GM19324 (cell line): ENCODE measurements around the gene LIPA.
"Not testable (repeated sequence)": the region's sequence is repeated elsewhere in the genome, so short reads cannot be mapped to it uniquely, and the experiment has no call there.

Experiments
- ATAC-seq: cut with Tn5 transposase; IDR thresholded peaks from one replicate; pipeline ENCODE4 v1.9.1; 2021; ENCODE audit warnings: mild to moderate bottlenecking, moderate library complexity; ENCODE audit not compliant: unreplicated experiment, low FRiP score

LIPA gene

DNA sequence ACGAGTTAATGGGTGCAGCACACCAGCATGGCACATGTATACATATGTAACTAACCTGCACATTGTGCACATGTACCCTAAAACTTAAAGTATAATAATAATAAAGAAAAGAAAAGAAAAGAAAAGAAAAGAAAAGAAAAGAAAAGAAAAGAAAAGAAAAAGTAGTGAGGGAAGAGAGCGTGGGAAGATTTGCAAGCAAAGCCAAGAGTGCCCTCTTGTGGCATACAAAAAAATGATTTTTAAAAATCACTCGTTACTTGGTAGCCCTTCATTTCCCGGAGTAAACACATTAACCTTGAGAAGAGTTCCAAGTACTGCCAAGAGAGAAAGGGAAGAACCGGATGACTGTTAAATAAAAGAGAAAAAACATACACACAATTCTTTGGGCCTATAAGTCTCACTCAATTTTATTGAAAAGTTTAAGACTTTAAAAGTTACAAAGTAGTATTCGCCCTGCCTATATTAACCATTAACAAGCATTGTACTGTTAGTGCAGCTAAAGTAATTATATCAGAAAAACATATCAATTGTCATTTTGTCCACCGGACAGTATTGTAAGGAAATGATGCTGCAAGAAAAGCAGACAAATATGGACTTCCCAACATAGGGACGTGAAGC is 38.3 kb downstream of the LIPA start:
- ATAC-seq = no peak

DNA sequence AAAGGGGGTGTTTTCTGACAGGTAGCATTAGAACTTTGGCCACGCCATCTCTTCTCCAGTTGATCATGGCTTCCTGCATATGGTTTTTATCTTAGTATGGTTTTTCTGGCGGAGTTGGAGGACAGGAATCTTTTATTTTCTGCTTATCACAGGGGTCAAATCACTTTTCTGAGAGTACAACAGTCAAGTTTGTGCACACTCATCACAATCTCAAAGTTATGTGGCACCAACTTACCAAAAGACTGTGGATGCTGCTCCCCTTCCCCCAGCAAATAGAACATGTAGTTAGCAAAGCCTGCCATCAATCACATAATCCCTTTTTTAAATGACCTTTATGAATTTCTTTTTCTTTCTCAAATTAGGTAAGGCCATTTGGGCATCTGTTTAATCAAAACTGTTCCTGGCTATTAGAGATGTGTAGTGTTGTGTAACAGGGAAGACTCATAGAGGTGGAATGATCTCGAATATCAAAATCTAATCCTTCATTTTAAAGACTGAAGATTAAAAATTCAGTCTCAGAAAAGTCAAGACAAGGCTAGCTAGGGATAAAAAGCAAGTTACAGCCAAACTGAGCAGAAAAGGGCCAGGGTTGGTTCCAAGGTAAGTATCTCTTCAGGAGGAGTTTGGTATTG is 40.7 kb downstream of the LIPA start:
- ATAC-seq = no peak

DNA sequence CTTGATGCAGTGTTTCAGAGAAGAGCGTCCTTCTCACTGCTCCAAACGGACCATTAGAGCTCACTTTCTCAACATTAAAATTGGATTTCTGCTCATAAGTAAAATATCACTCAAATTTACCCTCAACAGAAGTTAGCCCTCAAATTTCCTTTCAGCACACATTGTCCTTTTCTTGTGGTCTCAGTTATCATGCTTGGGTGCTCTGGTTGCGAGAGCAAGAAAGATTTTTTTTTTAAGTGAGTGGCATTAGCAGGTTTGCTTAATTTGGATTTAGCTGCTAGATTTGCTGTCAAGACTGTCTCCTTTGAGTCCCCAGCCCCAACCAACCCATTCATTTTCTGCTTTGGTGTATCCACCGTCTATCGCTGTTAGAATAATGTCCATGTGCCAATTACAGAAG is 41.9 kb downstream of the LIPA start:
- no peak for ATAC-seq

DNA sequence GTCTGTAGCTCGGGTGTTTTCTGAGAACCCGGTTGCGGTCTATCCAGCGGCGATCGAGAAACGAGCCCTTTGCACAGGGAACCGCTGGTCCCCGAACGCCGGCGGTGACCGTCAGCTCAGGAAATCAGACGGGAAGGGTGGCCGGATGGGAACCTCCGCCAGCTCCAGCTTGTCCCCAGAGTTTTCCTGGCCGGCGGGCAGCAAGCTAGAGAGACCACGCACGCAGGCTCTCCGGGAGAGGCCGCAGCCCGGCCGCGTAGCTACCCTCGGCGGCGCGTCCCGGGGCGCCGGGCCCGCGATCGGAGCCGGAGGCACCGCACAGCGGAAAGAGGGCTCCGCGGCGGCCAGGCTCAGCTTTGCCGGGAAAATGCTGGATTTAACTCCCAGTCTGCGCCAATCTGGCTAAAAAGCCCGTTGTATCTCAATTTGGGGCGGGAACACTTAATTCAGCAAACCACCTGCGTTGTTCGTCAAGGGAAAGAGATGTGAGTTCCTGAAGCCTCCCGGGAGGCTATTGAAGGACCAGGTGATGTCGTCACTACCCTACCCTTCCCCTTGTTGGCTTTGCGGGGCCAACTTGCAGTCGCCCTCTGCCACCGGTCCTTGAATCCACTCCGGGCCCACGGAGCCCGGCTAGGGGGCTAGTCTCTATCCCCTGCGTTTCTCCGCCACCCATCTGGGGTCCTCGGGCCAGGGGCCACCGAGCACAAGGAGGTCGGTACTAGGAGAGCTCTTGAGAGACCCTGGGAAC is 43.6 kb downstream of the LIPA start:
- no peak for ATAC-seq

DNA sequence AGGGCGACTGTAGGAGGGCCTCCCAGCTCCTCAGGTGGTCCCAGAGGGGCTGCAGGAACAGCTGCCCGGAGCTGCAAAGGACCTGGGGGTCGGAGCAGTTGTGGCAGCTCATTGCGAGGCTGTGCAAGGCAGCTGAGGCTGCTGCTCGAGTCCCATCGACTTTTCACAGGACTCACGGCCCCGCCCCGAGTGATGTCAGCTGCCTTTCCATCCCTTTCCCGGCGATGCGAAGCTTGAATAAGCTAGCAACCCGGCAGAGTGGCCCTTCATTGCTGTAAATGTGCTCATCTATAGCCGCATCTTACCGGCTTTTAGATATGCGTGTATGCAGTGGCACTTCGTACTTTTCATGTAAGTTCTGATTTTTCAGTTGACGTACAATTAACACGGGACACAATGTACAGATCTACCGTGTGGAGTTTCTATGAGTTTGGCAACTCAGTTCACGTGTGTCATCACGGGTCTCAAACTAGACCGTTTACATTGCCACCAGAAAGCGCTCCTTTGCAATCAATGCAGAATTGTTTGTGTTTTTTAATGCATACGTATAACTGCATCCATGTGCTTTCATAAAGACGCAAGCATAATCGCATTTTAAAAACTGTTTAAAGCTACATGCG is 44.3 kb downstream of the LIPA start, which contains the start of gene CH25H:
TSS of gene CH25H (minus strand) at position 137 of the 620 bp plus-strand sequence. CDS start at position 112, 25 bp downstream.
- no peak for ATAC-seq

DNA sequence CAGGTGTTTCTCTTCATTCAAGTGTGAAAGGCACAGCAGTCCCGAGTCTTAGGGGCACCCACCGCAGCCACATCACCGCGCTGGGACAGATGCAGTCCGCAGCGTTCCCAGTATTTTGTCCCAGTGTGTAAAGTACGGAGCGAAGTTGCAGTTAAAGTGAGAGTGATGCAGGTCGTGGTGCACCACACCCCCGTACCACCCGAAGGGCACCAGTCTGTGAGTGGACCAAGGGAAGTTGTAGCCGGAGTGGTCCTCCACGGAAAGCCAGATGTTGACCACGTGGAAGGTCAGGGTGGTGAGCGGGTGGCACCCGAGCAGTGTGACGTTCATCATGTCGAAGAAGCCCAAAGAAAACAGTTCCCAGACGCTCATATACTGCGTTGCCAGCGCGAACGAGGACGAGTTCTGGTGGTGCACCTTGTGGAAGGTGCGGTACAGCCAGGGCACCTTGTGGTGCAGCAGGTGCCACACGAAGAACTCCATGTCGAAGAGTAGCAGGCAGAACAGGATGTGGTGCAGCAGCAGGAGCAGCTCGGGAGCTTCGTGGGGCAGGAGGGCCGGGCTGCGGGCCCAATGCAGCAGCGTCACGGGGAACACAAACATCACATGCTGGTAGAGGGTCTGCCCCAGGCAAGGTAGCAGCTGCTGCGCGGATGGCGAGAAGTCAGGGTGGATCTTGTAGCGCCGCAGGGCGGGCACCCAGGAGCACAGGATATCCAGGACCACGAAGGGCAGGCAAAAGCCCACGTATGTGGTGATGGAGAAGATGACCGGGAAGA is 45.0 kb downstream of the LIPA start:
- ATAC-seq = no peak

DNA sequence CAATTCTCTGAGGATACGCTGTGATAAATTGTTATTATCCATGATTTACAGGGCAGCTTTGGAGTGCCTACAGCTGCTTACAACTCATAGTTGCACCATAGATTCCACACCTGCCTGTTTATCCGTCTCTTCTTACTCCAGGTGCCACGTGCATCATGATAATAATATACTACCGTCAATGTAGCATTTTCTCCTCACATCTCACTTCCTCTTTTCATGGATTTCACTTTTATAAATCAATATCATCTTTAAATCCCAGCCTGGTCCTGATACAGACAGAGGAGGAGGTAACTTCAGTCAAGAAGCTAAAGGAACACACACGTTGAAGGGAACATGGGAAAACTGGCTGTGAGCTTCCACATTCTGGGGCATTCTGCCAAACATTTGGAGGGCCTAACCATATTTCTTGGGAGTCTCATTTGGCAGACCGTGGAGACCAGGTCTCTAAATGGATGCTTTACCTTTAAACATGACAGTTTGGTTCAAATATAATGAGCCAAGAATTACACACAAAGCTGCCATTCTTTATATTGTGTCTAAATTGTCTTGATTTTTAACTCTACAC is 46.9 kb downstream of the LIPA start:
- no peak for ATAC-seq

DNA sequence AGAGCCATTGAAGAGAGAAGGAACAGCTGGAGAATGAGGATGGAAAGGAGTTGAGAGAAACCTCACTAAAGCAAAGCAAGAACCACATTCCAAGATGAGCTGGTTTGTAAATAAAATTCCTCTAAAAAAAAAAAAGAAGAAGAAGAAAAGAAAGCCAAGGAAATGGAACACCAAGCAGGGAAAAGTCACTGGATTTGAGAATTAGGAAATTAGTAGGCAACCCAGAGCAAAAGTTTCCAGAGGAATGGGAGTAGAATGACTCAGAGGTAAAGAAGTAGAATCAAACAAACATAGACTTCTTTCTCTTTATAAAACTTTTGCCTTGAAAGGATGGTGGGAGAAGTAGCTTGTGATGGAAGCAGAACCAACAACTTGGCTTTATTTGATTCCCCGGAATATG is 48.3 kb downstream of the LIPA start:
- ATAC-seq = no peak

DNA sequence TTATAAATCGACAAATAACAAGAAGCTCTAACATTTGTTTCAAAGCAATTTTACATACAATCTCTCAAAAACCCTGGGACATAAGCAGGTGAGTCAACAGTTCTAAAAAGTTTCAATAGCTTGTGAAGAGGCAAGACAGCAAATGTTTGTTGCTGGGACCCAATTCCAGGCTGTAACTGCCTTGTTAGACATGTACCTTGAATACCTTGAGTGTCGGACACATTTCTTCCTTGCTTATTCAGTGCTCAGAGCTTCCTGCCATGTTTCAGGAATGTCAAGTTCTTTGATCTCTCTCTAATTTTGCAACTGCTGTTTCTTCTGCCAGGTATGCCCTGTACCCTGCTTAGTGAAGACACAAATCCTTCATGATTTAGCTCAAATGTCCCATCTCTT is 49.5 kb downstream of the LIPA start:
- no peak for ATAC-seq

DNA sequence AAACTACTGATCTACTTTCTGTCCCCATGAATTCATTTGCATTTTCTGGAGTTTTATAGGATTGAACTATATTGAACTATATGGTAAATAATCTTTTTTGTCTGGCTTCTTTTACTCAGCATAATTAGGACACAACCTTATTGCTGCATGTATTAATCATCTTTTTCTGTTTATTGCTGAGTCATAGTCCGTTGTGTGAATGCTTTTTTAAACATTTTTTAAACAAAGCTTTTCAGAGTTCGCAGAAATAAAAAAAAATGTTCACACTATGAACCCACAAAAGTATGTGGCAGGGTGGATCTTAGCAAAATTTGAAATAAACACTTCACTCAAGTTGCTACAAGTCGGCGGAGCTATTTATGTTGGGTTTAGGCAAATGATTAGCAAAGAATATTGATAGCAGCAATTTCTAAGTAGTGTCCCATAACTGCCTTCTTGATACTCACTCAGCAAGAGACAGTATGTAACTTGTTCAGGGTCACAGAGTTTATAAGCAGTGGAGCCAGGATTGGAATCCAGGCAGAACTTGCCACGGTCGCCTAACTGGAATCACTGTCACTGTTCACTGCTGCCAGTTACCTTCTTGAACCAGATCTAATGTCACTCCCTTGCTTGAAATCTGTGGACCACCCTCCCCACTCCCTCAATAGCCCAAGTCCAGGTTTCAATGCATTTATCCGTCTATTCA is 50.1 kb downstream of the LIPA start:
- no peak for ATAC-seq

DNA sequence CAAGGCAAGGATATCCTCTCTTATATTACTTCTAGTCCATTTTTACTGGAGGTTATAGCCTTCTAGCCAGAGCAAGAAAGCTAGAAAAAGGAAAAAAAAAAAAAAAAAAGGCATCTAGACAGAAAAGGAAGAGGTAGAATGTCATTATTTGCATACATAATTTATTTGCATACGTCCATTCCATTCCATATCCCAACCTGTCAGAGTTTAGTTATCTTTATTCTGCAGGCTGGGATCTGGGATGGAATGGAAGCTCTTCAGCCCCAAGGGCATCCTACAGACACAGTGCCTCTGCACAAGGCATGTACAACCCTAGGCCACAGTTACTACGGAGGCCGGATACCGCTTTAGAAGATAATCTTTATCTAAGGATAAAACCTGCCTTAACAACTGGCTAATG is 54.1 kb downstream of the LIPA start:
- no peak for ATAC-seq

DNA sequence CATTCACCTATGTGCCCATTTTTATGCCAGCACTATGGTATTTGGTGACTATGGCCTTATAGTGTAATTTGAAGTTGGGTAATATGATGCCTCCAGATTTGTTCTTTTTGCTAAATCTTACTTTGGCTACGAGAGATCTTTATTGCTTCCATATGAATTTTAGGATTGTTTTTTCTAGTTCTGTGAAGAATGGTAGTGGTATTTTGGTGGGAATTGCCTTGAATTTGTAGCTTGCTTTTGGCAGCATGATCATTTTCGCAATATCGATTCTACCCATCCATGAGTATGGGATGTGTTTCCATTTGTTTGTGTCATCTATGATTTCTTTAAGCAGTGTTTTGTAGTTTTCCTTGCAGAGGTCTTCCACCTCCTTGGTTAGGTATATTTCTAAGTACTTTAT is 60.3 kb downstream of the LIPA start:
- ATAC-seq = not testable (repeated sequence)

DNA sequence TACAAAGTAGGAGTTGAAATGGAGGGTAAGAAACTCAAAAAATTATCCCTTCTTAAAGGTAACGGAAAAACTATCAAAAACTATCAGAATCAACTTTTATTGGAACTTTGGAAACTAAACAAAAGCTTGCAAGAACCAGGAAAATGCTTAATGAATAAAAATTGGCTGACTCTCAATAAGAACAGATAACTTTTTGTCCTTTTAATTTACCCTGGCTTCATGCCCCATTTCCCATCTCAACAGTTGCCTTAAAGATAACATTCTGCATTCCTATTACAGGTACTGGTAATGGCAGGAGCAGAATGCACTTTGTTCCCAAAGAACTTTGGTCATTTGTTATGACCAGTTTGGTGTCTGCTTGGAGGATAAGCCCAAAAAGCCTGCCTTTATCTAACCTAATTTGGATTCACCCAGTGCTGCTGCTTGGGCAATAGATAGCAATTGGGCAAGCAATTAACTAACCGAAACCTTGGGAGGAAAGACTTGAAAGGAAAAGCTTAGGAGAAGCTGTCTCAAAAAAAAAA is 62.3 kb downstream of the LIPA start:
- ATAC-seq = no peak

DNA sequence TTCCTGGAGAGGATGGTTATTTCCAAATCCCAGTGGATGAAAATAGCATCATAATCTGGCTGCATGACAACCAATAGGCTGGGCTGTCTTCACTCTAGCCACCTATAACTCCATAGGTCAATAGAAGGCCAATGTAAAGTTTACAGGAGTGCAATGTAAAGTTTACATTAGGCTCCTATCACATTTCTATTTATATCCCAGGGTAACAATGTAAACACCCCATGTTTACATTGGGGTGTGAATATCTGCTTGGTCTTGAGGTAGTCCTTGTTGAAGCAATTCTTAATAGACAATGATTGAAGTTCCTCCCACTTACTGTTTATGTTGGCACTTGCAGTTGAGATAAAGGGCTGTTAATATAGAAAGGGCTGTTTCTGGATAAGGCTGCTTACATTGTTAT is 65.9 kb downstream of the LIPA start:
- no peak for ATAC-seq

DNA sequence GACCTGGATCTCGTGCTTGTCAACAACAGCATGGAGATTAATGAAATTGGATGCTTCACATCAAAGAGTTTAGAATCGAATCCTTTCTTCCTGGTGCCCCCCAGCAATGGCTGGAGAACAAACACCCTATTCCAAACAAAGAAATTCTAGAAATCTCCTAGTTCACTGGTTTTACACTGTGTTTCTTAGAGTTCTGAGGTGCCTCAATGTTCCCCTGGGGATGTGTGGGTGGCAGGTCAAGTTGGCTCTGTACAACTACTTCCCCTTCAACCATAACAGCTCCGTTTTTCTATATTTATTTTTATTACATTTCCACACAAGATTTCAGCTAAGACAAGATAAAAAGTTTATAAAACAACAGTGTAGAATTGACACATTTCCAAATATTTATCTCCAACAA is 66.9 kb downstream of the LIPA start:
- ATAC-seq = no peak

DNA sequence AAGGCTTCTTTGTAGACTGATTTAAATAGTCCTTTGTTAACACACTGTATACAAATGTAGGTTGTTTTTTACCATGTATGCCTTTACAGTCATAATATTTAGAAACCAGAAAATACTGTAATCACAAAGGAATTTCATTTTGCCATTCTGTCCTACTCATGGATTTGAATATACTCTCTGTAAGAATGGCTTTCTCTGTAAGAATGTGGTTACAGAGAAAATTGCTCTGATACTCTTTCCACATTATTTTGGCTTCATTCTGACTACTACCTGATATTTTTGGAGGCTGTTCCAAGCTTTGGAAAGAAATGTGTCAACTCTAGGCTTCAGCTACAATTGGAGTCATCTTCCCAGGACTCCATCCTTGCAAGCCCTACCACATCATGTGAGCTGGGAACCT is 68.0 kb downstream of the LIPA start:
- no peak for ATAC-seq

DNA sequence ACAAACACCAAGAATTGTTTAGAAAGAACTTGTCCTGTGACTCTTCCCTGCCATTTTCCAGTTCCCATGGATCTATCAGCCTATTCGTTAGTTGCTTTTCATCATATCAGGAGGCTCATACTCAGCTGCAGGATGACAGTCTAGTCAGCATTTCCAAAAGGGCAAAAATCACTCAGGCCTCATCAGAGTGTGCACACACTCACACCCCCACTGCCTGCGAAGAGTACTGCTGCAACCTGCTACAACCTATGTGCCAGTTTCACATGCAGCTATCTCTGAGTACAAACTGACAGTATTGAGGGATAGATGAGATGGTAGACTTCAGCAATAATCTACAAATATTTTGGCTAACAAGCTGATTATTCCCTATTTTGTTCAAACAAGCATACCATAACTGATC is 68.7 kb downstream of the LIPA start:
- ATAC-seq = no peak

DNA sequence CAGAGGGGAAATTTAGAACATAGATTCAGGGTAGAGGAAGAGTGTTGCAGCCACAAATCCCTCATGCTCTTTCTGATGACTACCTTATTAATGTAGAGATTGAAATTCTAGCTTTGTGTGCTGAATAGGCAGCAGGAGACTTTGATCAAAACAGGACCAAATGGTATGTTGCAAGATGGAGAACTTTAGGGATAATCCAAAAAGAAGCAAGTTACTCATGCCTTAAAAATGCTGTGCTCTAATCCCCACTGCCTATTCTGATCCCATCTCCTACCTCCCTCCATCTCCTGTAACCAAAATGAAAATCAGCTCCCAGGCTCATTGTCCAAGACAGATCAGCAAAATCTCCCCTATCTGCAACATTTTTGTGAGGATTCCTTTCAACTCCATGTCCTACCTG is 75.8 kb downstream of the LIPA start:
- ATAC-seq = no peak

DNA sequence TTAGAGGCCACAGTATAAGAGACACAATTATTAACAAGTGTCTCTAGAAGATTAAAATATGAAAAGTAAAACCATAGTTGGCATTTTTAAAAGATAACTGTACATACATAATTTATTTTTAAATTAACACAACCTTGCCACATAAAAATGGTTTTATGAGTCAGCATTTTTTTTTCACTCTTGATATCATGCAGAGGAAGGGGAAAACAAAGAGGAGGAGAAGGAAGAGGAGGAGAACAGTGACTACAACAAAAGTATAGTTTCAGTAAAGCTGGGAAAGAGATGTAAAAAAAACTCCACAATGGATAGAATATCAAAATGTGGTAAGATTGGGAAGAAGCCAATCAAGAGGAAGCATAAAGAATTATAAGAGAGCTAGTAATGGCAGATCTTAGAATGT is 78.5 kb downstream of the LIPA start:
- no peak for ATAC-seq

DNA sequence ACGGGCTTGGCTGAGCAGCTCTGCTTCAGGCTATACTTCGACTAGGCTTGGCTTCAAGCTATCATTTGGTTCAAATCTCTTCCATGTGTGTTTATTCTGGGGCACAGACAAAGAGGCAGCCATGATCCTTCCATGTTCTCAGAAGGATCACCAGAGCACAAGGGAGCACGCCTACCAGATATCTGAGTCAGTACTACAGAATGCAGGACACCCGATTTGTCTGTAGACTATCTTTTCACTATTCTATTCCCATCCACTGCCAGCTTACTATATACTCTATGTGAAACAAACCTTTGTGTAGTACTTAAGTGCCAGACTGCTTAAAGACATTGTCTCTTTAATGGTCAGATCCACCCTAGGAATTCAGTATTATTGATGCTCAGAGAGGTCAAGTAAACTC is 79.6 kb downstream of the LIPA start:
- ATAC-seq = no peak
